Astrocyte (in vitro differentiated cells and primary cell): Measurements from ENCODE around the gene GJB3. TPM values are rescaled to one million over a fixed set of nuclear protein-coding genes. Genes with fewer than 3 reads are reported as not detected.

Experiments
- DNase-seq: peaks from one replicate; pipeline ENCODE4 v3.0.0-alpha.2; 2010; ENCODE audit warnings: low read depth
- FAIRE-seq: peaks from 2 replicates; lab custom pipeline; 2011; peaks lifted over from hg19 to GRCh38; lab: Jason Lieb, UNC
- H2AFZ ChIP-seq: 2 replicates; pipeline ENCODE4 v1.6.0; 2012; ENCODE audit warnings: low read depth, low read length, inconsistent platforms
- H3K27ac ChIP-seq: 2 replicates; pipeline ENCODE4 v1.5.1; 2011; ENCODE audit warnings: low read depth, low read length, inconsistent platforms
- H3K27me3 ChIP-seq: 2 replicates; pipeline ENCODE4 v1.6.0; 2011; ENCODE audit warnings: low read length, inconsistent platforms; ENCODE audit not compliant: insufficient read depth
- H3K36me3 ChIP-seq: 2 replicates; pipeline ENCODE4 v1.5.1; 2011; ENCODE audit warnings: low read length, inconsistent platforms; ENCODE audit not compliant: insufficient read depth
- H3K4me1 ChIP-seq: 2 replicates; pipeline ENCODE4 v1.5.1; 2011; ENCODE audit warnings: low read length, inconsistent platforms; ENCODE audit not compliant: insufficient read depth
- H3K4me2 ChIP-seq: 2 replicates; pipeline ENCODE4 v1.6.0; 2012; ENCODE audit warnings: low read length, inconsistent platforms
- H3K4me3 ChIP-seq: 2 replicates; pipeline ENCODE4 v1.5.1; 2011; ENCODE audit warnings: low read depth, mild to moderate bottlenecking, low read length, inconsistent platforms; ENCODE audit not compliant: insufficient read depth
- H3K79me2 ChIP-seq: 2 replicates; pipeline ENCODE4 v1.6.0; 2012; ENCODE audit warnings: mild to moderate bottlenecking, low read length, inconsistent platforms; ENCODE audit not compliant: insufficient read depth
- H3K9ac ChIP-seq: 2 replicates; pipeline ENCODE4 v1.6.0; 2012; ENCODE audit warnings: mild to moderate bottlenecking, low read length, inconsistent platforms
- H3K9me3 ChIP-seq: 2 replicates; pipeline ENCODE4 v1.5.1; 2012; ENCODE audit warnings: low read depth, mild to moderate bottlenecking, low read length, inconsistent platforms; ENCODE audit not compliant: insufficient read depth
- H4K20me1 ChIP-seq: 2 replicates; pipeline ENCODE4 v1.6.0; 2012; ENCODE audit warnings: low read length, inconsistent platforms; ENCODE audit not compliant: insufficient read depth
- H3K27ac Mint-ChIP-seq: one replicate; pipeline ENCODE4 v1.8.0; 2021; ENCODE audit warnings: mild to moderate bottlenecking, mixed read lengths; ENCODE audit not compliant: unreplicated experiment
- H3K27me3 Mint-ChIP-seq: one replicate; pipeline ENCODE4 v1.8.0; 2021; ENCODE audit warnings: low read depth, mixed read lengths; ENCODE audit not compliant: unreplicated experiment
- H3K36me3 Mint-ChIP-seq: one replicate; pipeline ENCODE4 v1.8.0; 2021; ENCODE audit warnings: low read depth, mixed read lengths; ENCODE audit not compliant: unreplicated experiment
- H3K4me1 Mint-ChIP-seq: one replicate; pipeline ENCODE4 v1.8.0; 2021; ENCODE audit warnings: low read depth, mixed read lengths; ENCODE audit not compliant: unreplicated experiment
- H3K4me3 Mint-ChIP-seq: one replicate; pipeline ENCODE4 v1.8.0; 2021; ENCODE audit warnings: mild to moderate bottlenecking, moderate library complexity, mixed read lengths; ENCODE audit not compliant: unreplicated experiment
- H3K9me3 Mint-ChIP-seq: one replicate; pipeline ENCODE4 v1.8.0; 2021; ENCODE audit warnings: mild to moderate bottlenecking, mixed read lengths; ENCODE audit not compliant: unreplicated experiment
- EZH2 ChIP-seq: IDR thresholded peaks from 2 replicates; pipeline ENCODE4 v1.6.1; 2012; ENCODE audit warnings: mild to moderate bottlenecking, low read length, inconsistent platforms; ENCODE audit not compliant: insufficient read depth
- total RNA-seq: library from RNA; stranded (reverse); gene quantifications from 2 replicates; pipeline ENCODE4 v1.2.1, GENCODE V29; 2021
- TF ChIP-seq, protein P1 (sequence below): IDR thresholded peaks from 2 replicates; pipeline ENCODE4 v1.5.1; 2011; ENCODE audit warnings: low read depth, mild to moderate bottlenecking, inconsistent platforms, low read length, moderate library complexity; ENCODE audit not compliant: insufficient read depth

Gene GJB3
- total RNA-seq, 1 donor from 2014 or later, result 0.32 TPM

DNA sequence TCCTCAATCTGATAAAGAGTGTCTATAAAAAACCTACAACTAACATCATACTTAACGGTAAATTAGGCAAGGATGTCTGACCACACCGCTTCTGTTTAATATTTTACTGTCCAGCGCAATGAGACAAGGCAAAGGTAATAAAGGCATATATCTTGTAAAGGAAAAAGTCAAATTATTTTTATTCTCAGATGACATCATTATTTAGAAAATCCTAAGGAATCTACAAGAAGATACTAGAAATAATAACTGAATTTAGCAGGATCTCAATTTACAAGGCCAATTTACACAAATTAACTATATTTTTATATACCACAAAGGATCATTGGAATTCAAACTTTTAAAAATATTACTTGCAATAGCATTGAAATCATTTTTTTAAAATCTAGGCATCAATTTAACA is 41.2 kb downstream of the GJB3 start:
- no peak for FAIRE-seq
- Mint-ChIP-seq H3K4me3 (no peak overlapping the region), H3K9me3 (no peaks in the 10 kb centered on the region), H3K4me1 (no peaks in the 10 kb centered on the region), H3K27me3 (peaks cover 12% of the 10 kb centered on the region), H3K27ac (no peak overlapping the region), H3K36me3 (no peaks in the 10 kb centered on the region)
- no peak for TF ChIP-seq EZH2
- TF ChIP-seq, protein P1, sequence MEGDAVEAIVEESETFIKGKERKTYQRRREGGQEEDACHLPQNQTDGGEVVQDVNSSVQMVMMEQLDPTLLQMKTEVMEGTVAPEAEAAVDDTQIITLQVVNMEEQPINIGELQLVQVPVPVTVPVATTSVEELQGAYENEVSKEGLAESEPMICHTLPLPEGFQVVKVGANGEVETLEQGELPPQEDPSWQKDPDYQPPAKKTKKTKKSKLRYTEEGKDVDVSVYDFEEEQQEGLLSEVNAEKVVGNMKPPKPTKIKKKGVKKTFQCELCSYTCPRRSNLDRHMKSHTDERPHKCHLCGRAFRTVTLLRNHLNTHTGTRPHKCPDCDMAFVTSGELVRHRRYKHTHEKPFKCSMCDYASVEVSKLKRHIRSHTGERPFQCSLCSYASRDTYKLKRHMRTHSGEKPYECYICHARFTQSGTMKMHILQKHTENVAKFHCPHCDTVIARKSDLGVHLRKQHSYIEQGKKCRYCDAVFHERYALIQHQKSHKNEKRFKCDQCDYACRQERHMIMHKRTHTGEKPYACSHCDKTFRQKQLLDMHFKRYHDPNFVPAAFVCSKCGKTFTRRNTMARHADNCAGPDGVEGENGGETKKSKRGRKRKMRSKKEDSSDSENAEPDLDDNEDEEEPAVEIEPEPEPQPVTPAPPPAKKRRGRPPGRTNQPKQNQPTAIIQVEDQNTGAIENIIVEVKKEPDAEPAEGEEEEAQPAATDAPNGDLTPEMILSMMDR, result no peak
- Histone ChIP-seq H2AFZ (no peak overlapping the region), H3K4me2 (no peak overlapping the region), H3K36me3 (no peaks in the 10 kb centered on the region), H3K4me1 (no peaks in the 10 kb centered on the region), H3K27me3 (no peaks in the 10 kb centered on the region), H3K27ac (no peak overlapping the region), H3K4me3 (no peak overlapping the region), H3K9ac (no peak overlapping the region), H3K9me3 (peaks cover 3% of the 10 kb centered on the region), H3K79me2 (no peaks in the 10 kb centered on the region), H4K20me1 (no peaks in the 10 kb centered on the region)
- no peak for DNase-seq

- DNase-seq (no peak), FAIRE-seq (no peak)
- Histone ChIP-seq H3K4me2 (no peak overlapping the region), H4K20me1 (no peaks in the 10 kb centered on the region), H3K9ac (no peak overlapping the region), H2AFZ (no peak overlapping the region), H3K4me1 (no peaks in the 10 kb centered on the region), H3K27ac (no peak overlapping the region), H3K4me3 (no peak overlapping the region), H3K9me3 (peaks cover 3% of the 10 kb centered on the region), H3K36me3 (no peaks in the 10 kb centered on the region), H3K79me2 (no peaks in the 10 kb centered on the region), H3K27me3 (no peaks in the 10 kb centered on the region)
- Mint-ChIP-seq H3K27ac (no peak overlapping the region), H3K27me3 (peaks cover 17% of the 10 kb centered on the region), H3K4me3 (no peak overlapping the region), H3K9me3 (no peaks in the 10 kb centered on the region), H3K36me3 (no peaks in the 10 kb centered on the region), H3K4me1 (no peaks in the 10 kb centered on the region)
- no peak for TF ChIP-seq EZH2
- TF ChIP-seq, protein P1, result no peak
These were observed 43.9 kb downstream of the GJB3 start for GRCh38 chr1:34824817-34825454.

GRCh38 chr1:34825455-34826091 is 44.6 kb downstream of the GJB3 start:
- Mint-ChIP-seq H3K4me1 (no peaks in the 10 kb centered on the region), H3K27me3 (peaks cover 17% of the 10 kb centered on the region), H3K36me3 (no peaks in the 10 kb centered on the region), H3K4me3 (no peak overlapping the region), H3K27ac (no peak overlapping the region), H3K9me3 (no peaks in the 10 kb centered on the region)
- DNase-seq (no peak), FAIRE-seq (no peak)
- Histone ChIP-seq H4K20me1 (no peaks in the 10 kb centered on the region), H3K4me2 (no peak overlapping the region), H3K27me3 (no peaks in the 10 kb centered on the region), H3K36me3 (no peaks in the 10 kb centered on the region), H2AFZ (no peak overlapping the region), H3K4me3 (no peak overlapping the region), H3K9me3 (peaks cover 3% of the 10 kb centered on the region), H3K27ac (no peak overlapping the region), H3K4me1 (no peaks in the 10 kb centered on the region), H3K79me2 (no peaks in the 10 kb centered on the region), H3K9ac (no peak overlapping the region)
- TF ChIP-seq, protein P1, result no peak
- TF ChIP-seq EZH2, result no peak
